Stimulated activated CD8-positive, alpha-beta memory T cell treated with anti-CD3 and anti-CD28 coated beads, Interleukin-4, amount 100 ng/mL, for 24 hours (primary cell): ENCODE measurements around the gene ATP1A1.

Experiments used
- DNase-seq: peaks from one replicate; pipeline ENCODE4 v3.0.0-alpha.2; 2020; ENCODE audit warnings: low read depth

Gene ATP1A1

DNA sequence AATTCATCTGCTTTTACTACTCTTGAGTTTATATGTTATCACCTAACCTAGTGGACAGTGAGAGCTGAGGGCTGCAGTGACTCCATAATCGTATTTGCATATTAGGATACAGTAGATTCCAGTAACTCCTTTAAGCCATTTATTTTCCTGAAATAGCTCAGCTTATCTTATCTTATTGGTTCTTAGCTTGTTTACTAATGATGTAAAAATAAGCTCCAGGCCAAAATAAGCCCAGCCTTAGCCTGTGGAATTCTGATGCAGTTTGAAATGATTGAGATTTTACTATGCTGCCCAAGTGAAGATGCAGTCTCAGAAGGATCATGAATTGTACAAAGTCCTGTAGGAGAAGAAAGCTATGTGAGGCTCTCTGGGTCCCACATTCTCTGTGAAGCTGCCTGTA is 18.1 kb downstream of the ATP1A1 start:
- no peak for DNase-seq

- DNase-seq, result no peak
Measured at GRCh38 chr1:116392717-116393404, 19.8 kb downstream of the ATP1A1 start.

DNA sequence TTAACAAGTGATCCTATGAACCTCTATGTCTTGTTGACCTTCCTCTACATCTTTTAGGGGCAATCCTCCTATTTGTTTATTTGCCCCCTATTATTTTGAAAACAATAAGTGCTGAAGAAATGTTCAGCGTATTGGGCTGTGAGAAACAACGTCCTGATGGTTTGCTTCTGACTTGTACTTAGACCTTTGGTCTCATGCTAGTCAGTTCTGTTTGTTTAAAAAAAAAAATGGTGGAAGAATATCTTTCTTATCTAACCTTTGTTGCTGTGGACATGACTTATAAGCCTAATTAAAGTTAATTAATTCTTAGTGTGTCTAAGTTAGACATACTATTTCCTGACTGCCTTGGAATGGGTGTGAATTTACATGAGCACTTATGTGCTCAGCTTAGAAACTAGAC is 20.7 kb downstream of the ATP1A1 start:
- DNase-seq, result no peak

GRCh38 chr1:116394270-116394669 is 21.2 kb downstream of the ATP1A1 start:
- no peak for DNase-seq

- DNase-seq, result no peak
Measured at GRCh38 chr1:116396769-116397168, 23.7 kb downstream of the ATP1A1 start.

- DNase-seq, result no peak
Measured at GRCh38 chr1:116397728-116398127, 24.7 kb downstream of the ATP1A1 start.

DNA sequence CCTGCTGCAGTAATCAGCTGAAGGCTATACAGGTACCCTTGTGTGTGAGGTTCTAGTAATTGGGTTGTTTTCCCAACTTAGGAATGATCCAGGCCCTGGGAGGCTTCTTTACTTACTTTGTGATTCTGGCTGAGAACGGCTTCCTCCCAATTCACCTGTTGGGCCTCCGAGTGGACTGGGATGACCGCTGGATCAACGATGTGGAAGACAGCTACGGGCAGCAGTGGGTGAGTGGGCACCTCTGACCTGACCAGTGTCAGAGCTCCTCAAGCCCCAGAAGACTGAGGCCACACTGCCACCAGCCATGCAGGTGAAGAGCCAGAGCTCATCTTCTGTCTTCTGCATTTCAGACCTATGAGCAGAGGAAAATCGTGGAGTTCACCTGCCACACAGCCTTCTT is 27.7 kb downstream of the ATP1A1 start:
- DNase-seq, result no peak

DNA sequence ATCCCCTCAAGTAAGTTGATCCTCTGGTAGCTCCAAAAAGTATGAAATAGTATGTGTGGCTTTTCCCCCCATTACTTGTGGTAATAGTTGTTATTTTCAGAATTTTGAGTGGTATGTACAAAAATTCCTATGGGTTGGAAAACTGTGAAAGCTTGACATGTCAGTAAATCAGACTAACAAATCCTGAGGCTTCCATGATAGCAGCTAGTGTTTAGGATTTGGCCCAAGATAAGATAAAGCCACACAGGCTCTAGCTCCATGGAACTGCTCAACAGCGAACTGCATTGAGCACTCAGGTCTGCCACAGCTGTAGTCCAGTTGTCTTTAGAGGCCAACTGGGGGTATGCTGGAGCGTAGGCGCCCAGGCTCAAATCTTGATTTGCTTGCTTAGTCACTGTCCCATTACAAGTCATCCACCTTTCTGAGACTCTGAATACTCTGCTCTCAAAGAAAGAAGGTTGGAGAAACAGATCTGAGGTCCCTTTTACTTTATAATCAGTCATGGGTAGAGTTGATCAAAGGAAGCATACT is 28.7 kb downstream of the ATP1A1 start:
- DNase-seq, result no peak

DNA sequence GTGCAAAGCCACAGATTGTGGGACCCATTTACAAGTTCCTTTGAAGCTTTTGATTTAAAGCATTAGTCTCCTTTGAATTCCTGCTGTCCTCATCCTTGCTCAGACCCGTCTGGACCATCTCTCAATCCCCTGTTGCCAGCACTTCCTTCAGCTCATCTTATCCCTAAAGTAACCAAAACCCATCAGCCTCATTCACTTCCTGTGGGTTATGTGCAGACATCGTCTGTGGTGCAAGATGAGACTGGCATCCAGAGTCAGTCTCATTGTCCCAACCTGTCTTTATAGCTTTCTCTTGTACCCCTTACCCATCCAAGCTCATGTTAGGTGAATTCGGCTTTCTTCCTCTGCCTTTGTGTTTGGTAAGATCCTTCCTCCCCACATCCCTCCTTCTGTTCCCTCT is 29.3 kb downstream of the ATP1A1 start:
- DNase-seq, result no peak

GRCh38 chr1:116403496-116404136 is 30.6 kb downstream of the ATP1A1 start:
- DNase-seq, result no peak

DNA sequence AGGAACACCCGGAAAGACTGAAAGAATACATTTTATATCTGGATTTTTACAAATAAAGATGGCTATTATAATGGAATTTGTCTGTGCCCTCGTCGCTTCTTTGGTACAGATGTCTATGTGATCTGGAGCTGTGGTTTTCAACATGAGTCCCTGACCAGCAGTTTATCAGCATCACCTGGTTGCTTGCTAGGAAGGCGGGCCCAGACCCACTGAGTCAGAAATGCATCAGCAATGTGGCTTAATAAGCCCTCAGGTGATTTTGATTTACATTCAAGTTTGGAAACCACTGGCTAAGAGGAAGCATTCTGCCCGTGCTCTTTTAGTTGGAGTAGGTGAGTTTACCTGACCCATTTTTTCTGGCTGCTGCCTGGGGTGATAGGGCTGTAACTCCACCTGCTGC is 31.7 kb downstream of the ATP1A1 start:
- no peak for DNase-seq

- no peak for DNase-seq
Measured at GRCh38 chr1:116405241-116406135, 32.4 kb downstream of the ATP1A1 start.

DNA sequence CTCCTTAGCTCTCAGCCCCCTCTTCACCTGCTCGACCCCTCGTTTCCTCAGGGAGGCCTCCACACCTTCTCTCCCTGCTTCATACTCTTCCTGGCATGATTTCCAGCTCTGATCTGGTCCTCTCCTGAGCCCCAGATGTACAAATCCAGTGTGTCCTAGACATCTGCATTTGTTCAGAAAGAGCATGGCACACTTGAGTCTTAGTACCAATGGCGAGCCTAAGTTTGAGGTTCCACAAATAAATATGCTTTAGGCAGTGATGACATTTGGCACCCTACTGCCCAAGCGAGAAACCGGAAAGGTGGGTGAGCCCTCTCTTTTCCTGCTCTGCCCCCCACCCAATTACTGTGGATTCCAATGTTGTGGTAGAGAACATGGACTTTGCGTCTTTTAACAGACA is 34.0 kb downstream of the ATP1A1 start:
- DNase-seq, result no peak

DNA sequence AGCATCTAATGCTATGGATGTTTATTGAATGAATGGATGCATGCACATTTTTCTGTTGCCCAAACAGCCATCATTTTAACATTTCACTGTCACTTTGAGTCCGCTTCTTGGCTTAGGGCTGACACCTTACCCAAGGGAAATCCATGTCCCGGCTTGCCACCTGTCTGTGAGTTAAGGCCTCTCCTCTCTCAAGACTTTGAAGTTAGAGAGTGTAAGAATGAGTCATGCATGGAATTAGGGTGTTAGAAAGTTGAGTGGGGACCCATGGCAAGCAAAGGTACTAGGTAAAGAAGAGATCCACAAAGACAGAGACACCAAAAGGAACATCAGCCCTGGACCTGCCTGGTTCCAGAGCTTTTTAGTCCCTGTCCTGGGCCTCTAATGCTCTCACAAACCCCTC is 35.1 kb downstream of the ATP1A1 start:
- DNase-seq, result no peak

GRCh38 chr1:116408803-116409720 is 36.0 kb downstream of the ATP1A1 start:
- DNase-seq, result no peak

GRCh38 chr1:116409751-116410191 is 36.7 kb downstream of the ATP1A1 start:
- DNase-seq, result no peak

- no peak for DNase-seq
Measured at GRCh38 chr1:116411784-116412479, 38.9 kb downstream of the ATP1A1 start.

DNA sequence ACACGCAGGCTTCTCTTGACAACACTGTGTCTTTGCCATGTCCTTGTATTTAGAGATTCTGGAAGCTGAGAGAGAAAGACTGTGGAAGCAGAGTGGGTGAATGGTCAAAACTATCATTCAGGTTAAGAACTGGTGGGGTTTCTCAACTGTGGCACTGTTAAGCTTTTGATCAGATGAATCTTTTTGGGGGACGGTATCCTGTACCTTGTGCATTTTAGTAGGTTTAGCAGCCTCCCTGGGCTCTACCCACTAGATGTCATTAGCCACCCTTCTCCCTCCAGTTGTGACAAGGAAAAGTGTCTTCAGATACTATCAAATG is 39.4 kb downstream of the ATP1A1 start:
- no peak for DNase-seq

DNA sequence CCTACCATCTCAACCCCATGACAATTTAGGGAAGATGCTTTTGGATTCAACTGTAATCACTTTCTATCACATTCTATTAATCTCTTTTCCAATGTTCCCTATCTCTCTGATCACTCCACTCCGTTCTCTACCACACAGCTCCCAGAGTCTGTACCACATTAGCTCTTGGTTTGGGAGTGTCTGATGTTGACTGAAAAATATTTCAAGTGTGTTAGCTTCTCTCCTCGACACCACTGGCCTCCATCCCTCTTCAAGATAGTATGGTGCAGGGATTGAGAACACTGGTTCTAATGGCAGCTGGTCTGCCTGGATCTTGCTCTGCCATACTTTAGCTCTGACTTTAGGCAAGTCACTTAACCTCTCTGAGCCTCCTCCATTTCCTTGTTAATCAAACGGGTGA is 39.9 kb downstream of the ATP1A1 start:
- DNase-seq, result no peak

DNA sequence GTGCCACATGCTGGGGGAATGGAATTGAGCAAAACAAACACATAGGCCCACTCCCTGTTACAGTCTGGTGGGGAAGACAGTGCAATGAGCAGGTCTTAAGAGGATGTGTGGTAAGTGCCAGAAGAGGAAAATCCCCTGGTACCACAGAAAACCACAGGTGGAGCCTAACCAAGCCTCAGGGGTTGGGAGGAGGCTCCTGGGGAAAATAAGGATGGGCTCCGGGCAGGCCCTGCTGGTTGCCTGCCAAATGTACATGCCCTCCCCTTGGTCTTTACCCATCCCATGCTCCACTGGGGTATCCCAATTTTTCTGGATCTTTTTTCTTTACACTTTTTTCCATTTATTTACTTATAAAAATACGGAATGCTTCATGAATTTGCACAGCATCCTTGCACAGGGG is 40.4 kb downstream of the ATP1A1 start:
- DNase-seq, result no peak

- DNase-seq, result no peak
Measured at GRCh38 chr1:116414364-116414763, 41.3 kb downstream of the ATP1A1 start.
